SKM-1 treated with dmso at 0.1 percent for 144 hours (cell line): ENCODE measurements around the gene KCNIP1.

Experiments
- DNase-seq: peaks from one replicate; lab custom pipeline; 2025; ENCODE audit not compliant: unreplicated experiment; lab: John Stamatoyannopoulos, UW

KCNIP1 gene

DNA sequence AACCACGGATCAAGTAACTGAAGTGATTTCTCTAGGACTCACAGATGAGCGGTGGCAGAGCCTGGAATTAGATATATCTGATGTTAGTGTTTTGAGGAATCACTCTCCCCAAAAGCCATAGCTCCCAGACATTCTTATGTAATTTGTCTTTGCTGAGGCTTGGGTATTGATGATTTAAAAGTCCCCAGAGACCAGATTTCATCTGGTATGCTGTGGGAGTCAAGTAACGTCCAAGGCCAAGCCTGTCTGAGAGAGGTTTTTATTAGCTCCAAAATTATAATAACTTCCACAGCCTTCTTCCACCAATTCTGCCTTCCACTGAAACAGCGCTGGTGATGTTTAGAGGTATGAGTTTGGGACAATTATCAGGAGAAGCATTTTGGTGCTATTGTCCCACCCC lies 21.3 kb upstream of the KCNIP1 start:
- no peak for DNase-seq

- no peak for DNase-seq
These were observed 19.9 kb upstream of the KCNIP1 start for GRCh38 chr5:170483701-170484458.

- DNase-seq: no peak
These were observed 19.4 kb upstream of the KCNIP1 start for GRCh38 chr5:170484459-170484831.

GRCh38 chr5:170484847-170485615 lies 18.8 kb upstream of the KCNIP1 start:
- DNase-seq: no peak

- no peak for DNase-seq
These were observed 18.3 kb upstream of the KCNIP1 start for GRCh38 chr5:170485616-170485911.

- no peak for DNase-seq
These were observed 17.4 kb upstream of the KCNIP1 start for GRCh38 chr5:170486371-170486770.

GRCh38 chr5:170488570-170488969 lies 15.2 kb upstream of the KCNIP1 start:
- DNase-seq: no peak

DNA sequence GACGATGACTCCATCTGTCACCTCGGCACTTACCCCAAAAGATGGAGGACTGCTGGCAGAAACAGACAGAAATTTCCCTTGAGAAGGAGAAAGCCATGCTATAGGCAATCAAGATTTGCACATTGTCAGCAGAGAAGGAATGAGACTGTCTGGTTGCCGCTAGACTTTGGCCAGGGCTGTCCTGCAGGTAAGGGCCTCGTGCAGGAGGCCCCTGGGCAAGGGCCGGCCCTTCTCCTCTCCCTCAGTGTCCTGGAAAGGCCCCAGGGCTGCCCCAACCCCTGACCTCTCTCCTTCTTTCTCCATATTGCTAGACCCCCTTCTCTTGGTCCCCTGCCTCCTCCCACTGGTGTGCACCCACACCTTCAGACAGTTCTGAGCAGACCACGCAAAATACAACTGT lies 14.6 kb upstream of the KCNIP1 start:
- no peak for DNase-seq

DNA sequence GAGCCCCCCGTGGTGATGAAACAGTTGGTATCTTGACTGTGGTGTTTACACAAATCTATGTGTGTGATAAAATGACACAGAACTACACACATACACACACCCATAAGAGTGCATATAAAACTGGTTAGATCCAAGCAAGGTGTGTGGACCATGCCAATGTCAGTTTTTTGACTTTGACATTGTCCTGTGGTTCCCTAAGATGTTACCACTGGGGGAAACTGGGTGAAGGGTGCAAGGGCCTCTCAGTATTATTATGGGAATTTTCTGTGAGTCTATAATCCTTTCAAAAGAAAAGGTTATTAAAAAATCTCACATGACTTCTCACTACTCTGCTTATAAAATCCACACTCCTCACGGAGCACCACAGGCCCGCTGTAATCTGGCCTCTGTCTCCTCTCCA lies 13.4 kb upstream of the KCNIP1 start:
- DNase-seq: no peak

GRCh38 chr5:170491479-170491878 lies 12.3 kb upstream of the KCNIP1 start:
- DNase-seq: peak; percentile 90

GRCh38 chr5:170493028-170493820 lies 10.6 kb upstream of the KCNIP1 start:
- no peak for DNase-seq

DNA sequence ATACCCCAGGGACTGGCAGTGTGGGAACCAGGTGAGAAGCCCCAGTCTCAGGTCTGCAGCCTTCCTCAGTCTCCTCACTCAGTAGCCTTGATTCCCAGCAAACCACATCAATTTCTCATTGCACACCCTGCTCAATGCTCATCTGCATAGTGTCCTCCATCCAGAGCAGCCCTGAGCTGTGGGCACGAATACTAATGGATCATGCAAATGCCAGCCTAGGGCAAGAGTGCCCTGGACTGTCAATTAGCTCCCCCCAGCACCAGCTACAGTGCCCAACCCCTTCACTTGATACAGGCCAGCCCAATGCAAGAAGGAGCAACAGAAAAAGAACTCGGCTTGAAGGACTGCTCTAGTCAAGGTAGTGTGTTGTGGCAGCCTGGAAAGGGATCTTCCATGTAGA lies 9.8 kb upstream of the KCNIP1 start:
- DNase-seq: no peak

DNA sequence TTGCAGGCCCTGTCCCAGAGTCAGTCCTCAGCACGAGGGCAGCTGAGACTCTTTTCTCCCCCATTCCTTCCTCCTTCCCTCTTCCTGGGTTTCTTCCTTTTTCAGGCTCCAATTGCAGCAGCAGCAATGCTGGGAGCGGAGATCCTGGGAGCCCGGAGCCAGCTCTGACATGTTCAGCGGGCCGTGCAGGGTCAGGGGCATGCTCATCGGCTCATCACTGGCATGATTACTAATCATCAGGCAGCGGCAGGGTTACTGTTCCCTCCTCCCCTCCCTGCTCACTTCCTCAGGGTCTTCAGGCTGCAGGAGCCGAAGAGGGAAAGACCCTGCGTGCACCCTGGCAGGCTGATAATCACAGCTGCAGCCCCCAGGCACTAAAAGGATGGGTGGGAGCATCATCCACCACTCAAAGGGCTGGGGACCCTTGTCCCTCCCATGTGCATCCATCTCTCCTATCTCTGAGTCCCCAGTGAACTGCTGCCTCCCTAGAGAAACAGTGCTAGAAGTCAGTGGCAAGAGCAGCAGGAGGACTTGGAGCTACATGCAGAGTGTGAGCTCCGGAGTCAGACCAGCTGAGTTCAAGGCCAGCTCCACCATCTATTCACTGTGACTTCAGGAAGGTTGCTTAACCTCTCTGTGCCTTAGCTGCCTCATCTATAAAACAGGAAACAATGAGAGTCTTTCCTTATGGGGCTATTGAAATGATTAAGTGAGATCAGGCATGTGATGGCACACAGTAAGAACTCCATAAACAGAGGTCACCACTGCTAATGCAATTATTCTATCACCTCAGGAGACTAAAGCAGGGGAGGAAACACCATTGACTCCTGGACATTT lies 7.8 kb upstream of the KCNIP1 start:
- DNase-seq: no peak

- no peak for DNase-seq
These were observed 7.2 kb upstream of the KCNIP1 start for GRCh38 chr5:170496662-170497028.

GRCh38 chr5:170497311-170498038 lies 6.3 kb upstream of the KCNIP1 start:
- no peak for DNase-seq

GRCh38 chr5:170498811-170499351 lies 4.9 kb upstream of the KCNIP1 start:
- DNase-seq: no peak

- DNase-seq: no peak
These were observed 4.2 kb upstream of the KCNIP1 start for GRCh38 chr5:170499621-170500020.

GRCh38 chr5:170501361-170501760 lies 2.5 kb upstream of the KCNIP1 start:
- no peak for DNase-seq

DNA sequence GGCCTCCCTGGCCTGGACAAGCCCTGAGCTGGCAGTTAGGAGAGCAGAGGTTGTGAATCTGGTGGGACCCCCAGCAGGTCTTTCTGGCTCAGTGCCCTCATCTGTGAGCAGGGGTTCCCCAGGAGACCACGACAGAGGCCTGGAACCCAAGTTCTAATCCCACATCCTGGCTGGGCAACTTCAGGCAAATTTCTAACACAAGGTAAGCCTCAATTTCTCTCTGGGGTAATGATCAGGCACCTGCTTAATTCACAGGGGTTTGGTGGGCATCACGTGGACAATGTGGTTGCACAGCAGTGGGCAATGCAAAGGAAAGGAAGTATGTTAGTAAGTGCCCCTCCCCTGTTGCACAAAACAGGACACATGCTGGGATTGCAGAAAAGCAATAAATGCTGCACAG lies 1.9 kb upstream of the KCNIP1 start:
- no peak for DNase-seq

DNA sequence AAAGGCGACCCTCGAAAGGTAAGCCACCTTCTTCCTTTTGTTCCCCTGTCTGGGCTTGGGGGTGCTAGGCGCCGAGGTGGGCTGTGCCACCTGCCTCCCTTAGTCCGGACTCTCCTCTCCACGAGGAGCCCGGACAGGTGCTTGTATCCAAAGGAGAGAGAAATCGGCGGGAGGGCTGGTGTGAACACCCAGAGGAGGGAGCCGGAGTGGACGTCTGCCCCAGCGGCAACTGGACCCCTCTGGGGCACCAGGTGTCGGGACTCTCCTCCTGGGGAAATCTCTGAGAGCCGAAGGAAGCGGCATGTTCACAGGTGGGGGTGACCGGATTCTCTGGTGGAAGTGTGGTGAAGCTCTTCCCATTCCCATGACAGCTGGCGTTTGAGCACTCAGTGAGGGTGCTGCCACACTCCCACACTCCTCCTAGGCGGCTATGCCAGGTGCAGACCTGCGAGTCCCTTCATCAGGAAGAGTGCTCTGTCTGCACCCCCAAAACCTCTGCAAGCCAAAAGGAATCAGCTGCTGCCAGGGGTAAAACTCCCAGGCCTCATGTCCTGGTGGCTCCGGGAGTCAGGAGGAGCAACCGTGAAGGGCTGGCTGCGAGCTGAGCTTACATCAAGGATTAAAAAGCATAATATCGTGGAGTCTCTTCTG lies 921 bp downstream of the KCNIP1 start:
- DNase-seq: no peak
